ENCODE measurements around the gene PRPSAP2. TPM values are rescaled to one million over a fixed set of nuclear protein-coding genes. Genes with fewer than 3 reads are reported as not detected.
"Not testable (repeated sequence)": the region's sequence is repeated elsewhere in the genome, so short reads cannot be mapped to it uniquely, and the experiment has no call there.

Gene PRPSAP2
- total RNA-seq, 1 donor from 2014 or later = 51.6 TPM

GRCh38 chr17:18889658-18890057 lies 31.7 kb downstream of the PRPSAP2 start:
- no peak for DNase-seq (ENCODE audit: low spot score)

GRCh38 chr17:18891541-18891940 lies 33.6 kb downstream of the PRPSAP2 start:
- no peak for DNase-seq (ENCODE audit: low spot score)

GRCh38 chr17:18896146-18896545 lies 38.2 kb downstream of the PRPSAP2 start:
- no peak for DNase-seq (ENCODE audit: low spot score)

- no peak for DNase-seq (ENCODE audit: low spot score)
These were observed 39.0 kb downstream of the PRPSAP2 start for GRCh38 chr17:18896947-18897346.

GRCh38 chr17:18904482-18904881 lies 46.6 kb downstream of the PRPSAP2 start:
- DNase-seq (ENCODE audit: low spot score) = no peak

GRCh38 chr17:18905226-18905625 lies 47.3 kb downstream of the PRPSAP2 start:
- no peak for DNase-seq (ENCODE audit: low spot score)

GRCh38 chr17:18910326-18910725 lies 52.4 kb downstream of the PRPSAP2 start:
- DNase-seq (ENCODE audit: low spot score) = no peak

GRCh38 chr17:18910881-18911280 lies 53.0 kb downstream of the PRPSAP2 start:
- DNase-seq (ENCODE audit: low spot score) = no peak

GRCh38 chr17:18916816-18917500 lies 59.0 kb downstream of the PRPSAP2 start:
- no peak for DNase-seq (ENCODE audit: low spot score)

GRCh38 chr17:18917506-18918032 lies 59.6 kb downstream of the PRPSAP2 start:
- DNase-seq (ENCODE audit: low spot score) = no peak

GRCh38 chr17:18919963-18920362 lies 62.0 kb downstream of the PRPSAP2 start:
- DNase-seq (ENCODE audit: low spot score) = peak; percentile 48

GRCh38 chr17:18920911-18921441 lies 63.0 kb downstream of the PRPSAP2 start:
- DNase-seq (ENCODE audit: low spot score) = no peak

GRCh38 chr17:18921485-18921884 lies 63.6 kb downstream of the PRPSAP2 start:
- DNase-seq (ENCODE audit: low spot score) = no peak

- peak; percentile 35 for DNase-seq (ENCODE audit: low spot score)
These were observed 64.1 kb downstream of the PRPSAP2 start for GRCh38 chr17:18921912-18922451.

GRCh38 chr17:18922596-18922995 lies 64.7 kb downstream of the PRPSAP2 start:
- not testable (repeated sequence) for DNase-seq (ENCODE audit: low spot score)

- DNase-seq (ENCODE audit: low spot score) = no peak
These were observed 67.3 kb downstream of the PRPSAP2 start for GRCh38 chr17:18925187-18925586.

GRCh38 chr17:18928628-18929125 lies 70.7 kb downstream of the PRPSAP2 start:
- no peak for DNase-seq (ENCODE audit: low spot score)

- DNase-seq (ENCODE audit: low spot score) = no peak
These were observed 74.6 kb downstream of the PRPSAP2 start for GRCh38 chr17:18932360-18933055.

GRCh38 chr17:18933102-18934058 lies 75.4 kb downstream of the PRPSAP2 start:
- DNase-seq (ENCODE audit: low spot score) = no peak

- no peak for DNase-seq (ENCODE audit: low spot score)
These were observed 80.2 kb downstream of the PRPSAP2 start for GRCh38 chr17:18937981-18938691.

GRCh38 chr17:18938692-18939023 lies 80.7 kb downstream of the PRPSAP2 start:
- DNase-seq (ENCODE audit: low spot score) = no peak
